Measurements from ENCODE around the gene HRNR. TPM values are rescaled to one million over a fixed set of nuclear protein-coding genes. Genes with fewer than 3 reads are reported as not detected.
A peak's percentile ranks its signal among the peaks of the same experiment; 100 is the strongest.

Gene HRNR
- polyA plus RNA-seq, 3 donors: not detected

- H3K9me3 ChIP-seq (replicated peaks in 1 of 2; ENCODE audit: control insufficient read depth in 1 of 2, insufficient read depth in 1 of 2, low read length in 2 of 2): no peaks in the 10 kb centered on the region
- no peaks in the 10 kb centered on the region for H3K27me3 ChIP-seq (ENCODE audit: control insufficient read depth in 2 of 2, insufficient read depth in 2 of 2, low read length in 2 of 2)
- H3K4me2 ChIP-seq (replicated peaks; ENCODE audit: extremely low read depth, low read length, poor library complexity, severe bottlenecking): peak overlapping the region; percentile 4
- H3K79me2 ChIP-seq (ENCODE audit: insufficient read depth, low read length): no peaks in the 10 kb centered on the region
- intact Hi-C loops (cut with micrococcal nuclease): no loop called here
- no peak overlapping the region for H3K4me3 ChIP-seq (replicated peaks in 1 of 3; ENCODE audit: low read depth in 2 of 3, low read length in 3 of 3)
- no peaks in the 10 kb centered on the region for H3K36me3 Mint-ChIP-seq
- 51% methylated on average over 4 of the region's 5 CpGs for WGBS (ENCODE audit: insufficient coverage)
- H3K4me1 ChIP-seq (ENCODE audit: control insufficient read depth in 1 of 2, insufficient read depth in 2 of 2, low read length in 2 of 2): peaks cover 77 to 78% of the 10 kb centered on the region in 2 donors
- peak in 2 of 3 donors; percentile 37 to 39 for DNase-seq
- peaks cover 73% of the 10 kb centered on the region for H3K4me1 Mint-ChIP-seq
- H3K36me3 ChIP-seq (replicated peaks in 1 of 2; ENCODE audit: control insufficient read depth in 1 of 2, insufficient read depth in 2 of 2, low read length in 2 of 2): no peaks in the 10 kb centered on the region
- H3K4me3 Mint-ChIP-seq: peak overlapping the region in 1 of 2 donors; percentile 67
- peaks cover 0 to 2% (median 0%) of the 10 kb centered on the region in 3 donors for H3K27me3 Mint-ChIP-seq (ENCODE audit: low read depth in 3 of 3)
- peak overlapping the region; percentile 38 to 91 (median 81) for H3K27ac Mint-ChIP-seq
- no peaks in the 10 kb centered on the region for H4K20me1 ChIP-seq (ENCODE audit: insufficient read depth, low read length)
- TF ChIP-seq, protein P1, sequence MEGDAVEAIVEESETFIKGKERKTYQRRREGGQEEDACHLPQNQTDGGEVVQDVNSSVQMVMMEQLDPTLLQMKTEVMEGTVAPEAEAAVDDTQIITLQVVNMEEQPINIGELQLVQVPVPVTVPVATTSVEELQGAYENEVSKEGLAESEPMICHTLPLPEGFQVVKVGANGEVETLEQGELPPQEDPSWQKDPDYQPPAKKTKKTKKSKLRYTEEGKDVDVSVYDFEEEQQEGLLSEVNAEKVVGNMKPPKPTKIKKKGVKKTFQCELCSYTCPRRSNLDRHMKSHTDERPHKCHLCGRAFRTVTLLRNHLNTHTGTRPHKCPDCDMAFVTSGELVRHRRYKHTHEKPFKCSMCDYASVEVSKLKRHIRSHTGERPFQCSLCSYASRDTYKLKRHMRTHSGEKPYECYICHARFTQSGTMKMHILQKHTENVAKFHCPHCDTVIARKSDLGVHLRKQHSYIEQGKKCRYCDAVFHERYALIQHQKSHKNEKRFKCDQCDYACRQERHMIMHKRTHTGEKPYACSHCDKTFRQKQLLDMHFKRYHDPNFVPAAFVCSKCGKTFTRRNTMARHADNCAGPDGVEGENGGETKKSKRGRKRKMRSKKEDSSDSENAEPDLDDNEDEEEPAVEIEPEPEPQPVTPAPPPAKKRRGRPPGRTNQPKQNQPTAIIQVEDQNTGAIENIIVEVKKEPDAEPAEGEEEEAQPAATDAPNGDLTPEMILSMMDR (IDR thresholded peaks at IDR 0.05): no peak
- peak overlapping the region; percentile 19 for H2AFZ ChIP-seq (ENCODE audit: insufficient read depth, low read depth, low read length, poor library complexity, severe bottlenecking)
- H3K9me3 Mint-ChIP-seq: peaks cover 0 to 3% (median 0%) of the 10 kb centered on the region in 7 donors
- H3K9ac ChIP-seq (ENCODE audit: insufficient read depth, low read length, poor library complexity, severe bottlenecking): no peak overlapping the region
- peak overlapping the region; percentile 37 to 65 for H3K27ac ChIP-seq (ENCODE audit: low read depth in 1 of 2, low read length in 2 of 2)
These were observed 53.6 kb downstream of the HRNR start for GRCh38 chr1:152170287-152170905.

DNA sequence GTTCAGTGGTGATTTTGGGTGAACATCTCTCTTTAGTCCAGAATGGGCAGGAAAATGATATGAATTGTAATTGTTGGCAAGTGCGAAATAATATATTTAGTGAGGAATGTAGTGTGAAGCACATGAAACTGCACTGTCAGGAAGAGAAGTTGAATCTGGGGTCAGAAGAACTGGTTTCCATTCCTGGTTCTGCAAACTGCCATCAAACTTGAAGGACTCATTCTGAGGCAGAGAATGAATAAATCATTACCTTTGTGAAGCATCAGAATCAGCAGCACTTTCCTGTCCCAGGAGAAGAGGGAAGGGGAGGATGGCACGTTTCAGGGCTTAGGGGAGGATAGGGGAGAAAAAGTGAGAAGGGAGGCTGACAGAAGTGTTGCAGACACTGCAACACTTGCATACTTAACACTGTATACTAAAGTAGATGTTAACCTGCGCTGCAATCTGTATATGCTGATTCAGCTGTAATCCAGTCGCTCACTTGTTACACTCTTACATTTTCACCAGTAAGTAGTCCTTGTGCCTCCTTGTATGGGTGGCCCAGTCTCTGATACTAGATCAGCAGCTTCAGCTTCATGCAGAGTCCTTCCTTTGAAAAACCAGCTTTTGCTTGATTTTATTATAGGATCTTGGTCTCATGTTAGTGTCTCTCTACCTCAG is 54.5 kb downstream of the HRNR start:
- Mint-ChIP-seq H3K4me3 (peak overlapping the region in 1 of 2 donors; percentile 72), H3K9me3 (peaks cover 0 to 3% (median 0%) of the 10 kb centered on the region in 7 donors), H3K27me3 (ENCODE audit: low read depth in 3 of 3) (peaks cover 0 to 4% (median 2%) of the 10 kb centered on the region in 3 donors), H3K4me1 (peaks cover 82% of the 10 kb centered on the region), H3K36me3 (no peaks in the 10 kb centered on the region), H3K27ac (peak overlapping the region; percentile 62 to 92 (median 82))
- H4K20me1 ChIP-seq (ENCODE audit: insufficient read depth, low read length): no peaks in the 10 kb centered on the region
- H3K4me3 ChIP-seq (replicated peaks in 1 of 3; ENCODE audit: low read depth in 2 of 3, low read length in 3 of 3): peak overlapping the region in 1 of 3 experiments; percentile 41
- H3K27ac ChIP-seq (ENCODE audit: low read depth in 1 of 2, low read length in 2 of 2): peak overlapping the region in 1 of 2 donors; percentile 65
- TF ChIP-seq, protein P1 (IDR thresholded peaks at IDR 0.05): no peak
- 26% methylated on average over 2 of the region's 4 CpGs for WGBS (ENCODE audit: insufficient coverage)
- peak in 2 of 3 donors; percentile 27 to 43 for DNase-seq
- no peaks in the 10 kb centered on the region for H3K36me3 ChIP-seq (replicated peaks in 1 of 2; ENCODE audit: control insufficient read depth in 1 of 2, insufficient read depth in 2 of 2, low read length in 2 of 2)
- intact Hi-C loops (cut with micrococcal nuclease): loop anchor here in 1 of 2 donors (5.0 kb wide), 1 partner anchor 117 kb away; no protein-coding TSS in a partner anchor
- peaks cover 86 to 87% of the 10 kb centered on the region in 2 donors for H3K4me1 ChIP-seq (ENCODE audit: control insufficient read depth in 1 of 2, insufficient read depth in 2 of 2, low read length in 2 of 2)
- H3K4me2 ChIP-seq (replicated peaks; ENCODE audit: extremely low read depth, low read length, poor library complexity, severe bottlenecking): peak overlapping the region; percentile 37
- H3K9ac ChIP-seq (ENCODE audit: insufficient read depth, low read length, poor library complexity, severe bottlenecking): no peak overlapping the region
- no peak overlapping the region for H2AFZ ChIP-seq (ENCODE audit: insufficient read depth, low read depth, low read length, poor library complexity, severe bottlenecking)
- H3K9me3 ChIP-seq (replicated peaks in 1 of 2; ENCODE audit: control insufficient read depth in 1 of 2, insufficient read depth in 1 of 2, low read length in 2 of 2): no peaks in the 10 kb centered on the region
- H3K79me2 ChIP-seq (ENCODE audit: insufficient read depth, low read length): no peaks in the 10 kb centered on the region
- no peaks in the 10 kb centered on the region for H3K27me3 ChIP-seq (ENCODE audit: control insufficient read depth in 2 of 2, insufficient read depth in 2 of 2, low read length in 2 of 2)
